ENCODE results near the gene EHBP1L1.

GRCh38 chr11:65528819-65529350 lies 47.0 kb upstream of the EHBP1L1 start:
- TF ChIP-seq CTCF (conservative IDR thresholded peaks at IDR 0.05 in 1 of 2, IDR thresholded peaks at IDR 0.05 in 1 of 2; ENCODE audit: extremely low read depth in 1 of 2, insufficient read depth in 1 of 2, low read depth in 1 of 2, low read length in 2 of 2) (no peak), EZH2 (IDR thresholded peaks at IDR 0.05; ENCODE audit: borderline replicate concordance, low read length) (no peak)
